Fibroblast of skin of left biceps (primary cell): ENCODE data around the gene MSMP.
A peak's percentile ranks its signal among the peaks of the same experiment; 100 is the strongest.

Experiments used
- DNase-seq, 2 experiments: peaks; one replicate each; pipeline ENCODE4 v3.0.0-alpha.2; 2013; ENCODE audit warnings: low read depth in 2 of 2

Gene MSMP, protein sequence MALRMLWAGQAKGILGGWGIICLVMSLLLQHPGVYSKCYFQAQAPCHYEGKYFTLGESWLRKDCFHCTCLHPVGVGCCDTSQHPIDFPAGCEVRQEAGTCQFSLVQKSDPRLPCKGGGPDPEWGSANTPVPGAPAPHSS

DNA sequence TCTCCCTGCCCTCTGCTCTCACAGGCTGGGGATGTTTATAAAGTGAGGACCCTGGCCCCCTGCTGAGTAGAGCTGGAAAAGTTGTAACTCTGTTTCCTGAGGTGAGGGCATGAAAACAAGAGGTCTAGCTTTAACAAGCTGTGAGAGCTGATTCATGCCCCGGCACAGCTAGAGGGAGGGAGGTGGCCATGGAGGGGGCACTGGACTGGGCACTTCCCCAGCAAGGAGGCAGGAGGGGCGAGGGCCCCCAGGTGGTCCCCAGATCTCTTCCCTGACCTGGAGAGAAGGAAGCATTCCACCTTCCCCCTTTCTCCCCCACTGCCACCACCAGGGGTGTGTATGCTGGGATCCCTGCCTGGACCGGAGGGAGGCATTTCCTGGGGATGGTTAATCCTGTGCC, at the start of gene MSMP:
Gene MSMP, minus strand, starts transcription at position 13 of the 400 bp plus-strand sequence. CDS start 147 bp downstream, outside the sequence.
- no peak for DNase-seq

DNA sequence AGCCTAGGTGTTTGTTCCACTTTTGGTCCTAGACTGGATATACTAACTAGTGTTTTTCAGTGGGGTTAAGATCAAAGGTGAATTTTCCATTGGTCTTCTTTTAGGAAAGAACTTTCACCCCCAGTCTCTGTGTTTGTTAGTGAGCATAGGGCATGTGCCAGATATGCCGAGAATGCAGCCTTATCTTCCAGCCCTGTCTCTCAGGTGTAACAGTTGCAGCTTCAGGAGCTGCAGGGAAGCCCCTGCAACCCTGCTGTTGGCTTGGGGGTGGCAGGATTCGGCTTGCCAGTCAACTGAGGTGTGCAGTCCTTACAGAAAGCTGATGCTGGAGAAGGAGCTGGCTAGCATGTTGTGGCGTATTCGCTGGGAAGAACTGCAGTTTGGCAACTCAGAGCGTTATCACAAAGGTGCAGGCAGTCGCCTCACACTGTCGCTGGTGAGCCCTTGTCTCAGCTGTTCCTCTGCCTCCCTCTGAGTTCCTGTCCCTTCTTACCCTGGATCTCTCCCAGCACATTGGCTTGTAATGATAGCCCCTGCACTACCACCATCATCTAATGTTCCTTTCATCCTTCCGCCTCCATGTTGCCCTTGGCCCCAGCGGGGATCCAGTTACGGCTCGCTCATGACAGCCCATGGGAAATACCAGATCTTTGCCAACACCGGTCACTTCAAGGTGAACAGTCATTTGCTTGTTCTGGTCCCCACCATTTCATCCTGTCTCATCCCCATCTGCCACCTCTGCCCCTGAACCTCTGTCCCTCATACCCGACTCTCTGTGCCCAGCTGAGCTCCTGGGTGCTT, 47.5 kb upstream of the MSMP start:
- no peak for DNase-seq

DNA sequence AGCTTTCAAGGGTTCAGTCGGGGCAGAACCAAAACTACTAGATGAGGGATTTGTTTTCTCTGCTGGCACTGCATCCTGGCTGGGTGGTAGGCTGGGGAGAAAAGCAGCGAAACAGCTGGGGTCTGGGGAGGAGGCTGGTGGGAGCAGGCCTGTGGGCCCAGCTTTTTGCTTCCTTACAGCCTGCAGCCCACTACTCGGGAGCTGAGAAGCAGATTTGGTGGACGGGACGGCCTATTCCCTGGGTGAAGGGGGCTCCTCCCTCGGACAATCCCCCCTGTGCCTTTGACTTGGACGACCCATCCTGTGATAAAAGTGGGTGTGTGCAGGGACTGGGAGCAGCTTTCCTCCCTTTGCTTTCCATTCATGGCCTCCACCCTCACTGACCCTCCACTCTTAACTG, 46.5 kb upstream of the MSMP start:
- no peak for DNase-seq

DNA sequence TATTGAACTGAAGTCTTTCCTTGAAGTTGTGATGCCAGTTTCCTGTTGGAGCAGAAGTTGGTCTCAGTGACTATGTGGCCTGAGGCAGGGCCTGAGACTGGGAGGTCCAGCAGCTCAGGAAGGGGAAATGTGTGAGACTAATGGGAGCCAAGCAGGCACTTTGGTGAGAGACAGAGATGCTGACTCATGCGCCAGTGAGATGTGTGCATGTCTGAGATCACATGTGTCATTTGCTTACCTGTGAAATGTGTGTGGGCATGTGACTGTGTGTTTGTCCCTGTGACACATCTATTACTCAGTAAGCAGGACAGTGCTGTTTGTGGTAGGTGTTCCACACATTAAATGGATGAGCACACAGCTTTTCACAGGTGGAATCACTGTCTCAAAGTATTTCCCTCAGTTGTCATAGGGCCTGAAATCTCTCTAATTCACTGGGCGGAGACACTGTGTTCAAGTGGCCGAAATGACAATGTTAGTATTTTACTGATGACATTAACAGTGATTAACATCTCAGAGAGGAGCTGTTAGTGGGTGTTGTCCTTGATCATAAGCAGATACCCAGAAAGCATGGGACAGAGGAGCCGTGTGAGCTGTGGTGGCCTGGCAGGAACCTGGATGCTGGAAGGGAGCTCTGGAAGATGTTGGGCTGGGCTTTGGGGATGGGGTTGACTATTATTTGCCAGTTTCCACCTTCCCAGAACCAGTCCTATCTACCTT, 44.7 kb upstream of the MSMP start:
- DNase-seq, result no peak

DNA sequence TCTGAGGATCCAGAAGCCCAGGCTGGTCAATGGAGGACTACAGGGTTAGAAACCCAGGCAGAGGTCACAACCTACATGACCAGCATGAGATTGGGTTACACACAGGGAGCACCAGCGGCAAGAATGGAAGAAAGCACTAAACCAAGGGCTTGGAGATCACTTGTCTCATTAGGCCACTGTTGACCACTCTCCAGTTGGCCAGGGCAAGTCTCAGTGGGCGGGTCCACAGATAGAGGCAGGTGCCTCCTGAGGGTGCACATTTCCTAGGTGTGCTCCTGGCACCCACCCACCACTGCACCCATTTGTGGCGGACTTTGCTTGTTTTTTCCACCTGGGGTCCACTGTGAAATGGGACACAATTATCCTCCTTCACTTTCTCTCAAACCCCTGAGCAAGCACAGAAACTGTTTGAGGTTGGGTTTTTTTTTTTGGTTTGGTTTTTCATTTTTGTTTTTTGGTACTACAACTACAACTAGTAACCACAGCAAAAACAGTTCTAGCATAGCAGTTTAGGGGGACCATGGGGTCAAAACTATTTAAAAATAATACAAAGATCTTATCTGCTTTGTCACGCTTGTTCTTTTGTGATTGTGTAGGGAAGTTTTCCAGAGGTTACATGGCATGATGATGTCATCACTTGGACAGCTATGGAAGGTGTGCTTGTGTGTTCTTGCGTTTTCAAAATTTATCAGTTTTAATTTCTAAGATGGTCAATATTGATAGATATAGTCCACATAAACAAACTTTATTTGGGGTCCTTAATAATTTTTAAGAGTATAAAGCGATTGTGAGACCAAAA, 43.4 kb upstream of the MSMP start:
- DNase-seq, result no peak

DNA sequence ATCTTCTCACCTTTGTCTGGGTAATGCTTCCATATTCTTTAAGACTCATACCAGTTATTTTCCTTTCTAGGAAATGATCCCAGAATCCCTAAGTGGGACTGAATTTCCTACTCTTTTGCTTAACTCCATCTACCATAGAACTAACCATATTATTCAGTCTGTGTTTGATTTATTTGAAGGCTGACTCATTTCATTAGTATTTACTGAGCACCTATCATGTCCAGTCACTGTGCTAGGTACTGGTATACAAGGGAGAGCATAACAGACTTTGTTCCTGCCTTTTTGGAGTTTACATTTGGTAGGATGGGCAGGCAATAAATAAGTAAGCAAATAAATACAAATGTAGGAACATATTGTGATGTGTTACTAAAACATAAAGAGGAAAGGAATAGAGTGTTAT, 41.6 kb upstream of the MSMP start:
- DNase-seq, result no peak

DNA sequence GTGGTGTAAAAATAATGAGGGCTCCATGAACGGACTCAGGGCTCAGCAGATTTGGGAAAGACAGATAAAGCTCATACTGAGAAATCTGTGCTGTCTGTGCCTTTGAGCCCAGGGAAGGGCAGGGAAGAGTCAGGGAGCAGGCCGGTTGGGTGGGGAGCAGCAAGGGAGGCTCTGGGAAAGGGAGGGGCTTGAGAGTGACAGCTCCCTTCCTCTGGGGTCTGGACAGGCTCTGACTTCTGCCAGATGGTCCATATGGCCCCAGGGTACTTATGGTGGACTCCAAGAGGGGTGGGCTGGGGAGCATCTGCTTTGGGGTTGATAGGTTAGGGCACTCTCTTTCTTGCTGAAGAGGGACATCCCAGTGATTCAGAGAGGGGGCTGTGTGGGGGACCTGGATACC, 39.4 kb upstream of the MSMP start:
- no peak for DNase-seq

DNA sequence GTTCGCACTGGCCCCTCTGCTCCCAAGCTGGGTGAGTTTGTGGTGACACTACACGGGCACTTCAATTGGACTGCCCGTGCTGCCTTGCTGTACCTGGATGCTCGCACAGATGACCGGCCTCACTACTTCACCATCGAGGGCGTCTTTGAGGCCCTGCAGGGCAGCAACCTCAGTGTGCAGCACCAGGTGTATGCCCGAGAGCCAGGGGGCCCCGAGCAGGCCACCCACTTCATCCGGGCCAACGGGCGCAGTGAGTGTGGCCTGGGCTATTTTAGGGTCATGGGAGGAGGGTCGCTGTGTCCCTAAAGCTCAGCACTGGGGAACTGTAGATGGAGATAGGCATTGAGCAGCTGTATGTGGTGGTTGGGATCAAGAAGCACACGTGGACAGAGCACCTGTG, 38.8 kb upstream of the MSMP start:
- DNase-seq, result no peak

DNA sequence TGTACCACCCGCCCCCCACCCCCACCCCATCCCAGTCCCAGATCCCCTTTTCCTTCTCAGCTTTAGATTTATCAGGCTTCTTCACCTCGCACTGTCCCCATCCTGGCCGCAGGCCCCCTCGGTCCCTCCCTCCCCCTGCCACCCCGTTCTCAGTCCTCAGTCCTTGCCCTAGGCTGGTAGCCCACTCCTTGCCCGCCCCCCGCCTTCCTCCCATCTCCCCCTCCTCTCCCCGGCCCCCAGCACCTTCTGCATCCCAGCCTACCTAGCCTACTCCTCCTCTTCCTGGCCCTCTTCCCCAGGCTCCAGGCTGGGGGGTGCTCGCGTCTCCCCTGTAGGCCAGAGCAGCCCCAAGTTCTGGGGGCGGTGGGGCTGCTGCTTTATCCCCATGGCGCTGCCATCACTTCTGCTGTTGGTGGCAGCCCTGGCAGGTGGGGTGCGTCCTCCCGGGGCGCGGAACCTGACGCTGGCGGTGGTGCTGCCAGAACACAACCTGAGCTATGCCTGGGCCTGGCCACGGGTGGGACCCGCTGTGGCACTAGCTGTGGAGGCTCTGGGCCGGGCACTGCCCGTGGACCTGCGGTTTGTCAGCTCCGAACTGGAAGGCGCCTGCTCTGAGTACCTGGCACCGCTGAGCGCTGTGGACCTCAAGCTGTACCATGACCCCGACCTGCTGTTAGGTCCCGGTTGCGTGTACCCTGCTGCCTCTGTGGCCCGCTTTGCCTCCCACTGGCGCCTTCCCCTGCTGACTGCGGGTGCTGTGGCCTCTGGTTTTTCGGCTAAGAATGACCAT, 38.1 kb upstream of the MSMP start:
- DNase-seq, result no peak

DNA sequence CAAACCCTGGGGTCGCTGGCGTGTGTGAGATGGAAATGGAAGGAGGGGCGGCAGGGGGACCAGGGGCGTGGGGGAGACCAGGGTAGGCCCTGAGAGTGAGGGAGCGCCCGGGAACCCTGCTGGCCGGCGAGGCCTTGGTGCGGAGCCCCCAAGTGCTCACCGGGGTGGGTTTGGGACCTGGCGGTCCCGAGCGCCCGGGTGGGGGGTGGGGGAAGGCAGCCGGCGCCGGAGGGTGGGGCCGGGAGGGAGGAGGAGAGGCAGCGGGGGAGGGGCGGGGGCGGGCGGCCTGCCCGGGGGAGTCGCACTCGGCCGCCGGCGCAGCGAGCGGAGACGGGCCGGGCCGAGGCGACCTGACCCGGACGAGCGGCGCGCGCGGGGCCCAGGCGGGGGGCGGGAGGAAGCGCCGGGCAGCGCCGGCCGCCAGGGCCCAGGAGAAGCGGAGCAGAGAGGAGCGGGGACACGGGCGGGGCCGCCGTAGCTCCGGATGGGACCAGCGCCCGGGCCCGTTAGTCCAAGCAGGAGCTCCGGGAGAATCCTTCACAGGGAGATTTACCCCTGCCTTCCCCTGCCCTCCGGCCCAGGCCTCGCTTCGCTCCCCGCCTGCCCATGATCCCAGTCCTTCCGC, 37.3 kb upstream of the MSMP start, which contains the start of gene NPR2:
Gene NPR2, plus strand, starts transcription at position 295 of the 625 bp plus-strand sequence. CDS start 818 bp downstream, outside the sequence.
- DNase-seq, result no peak

DNA sequence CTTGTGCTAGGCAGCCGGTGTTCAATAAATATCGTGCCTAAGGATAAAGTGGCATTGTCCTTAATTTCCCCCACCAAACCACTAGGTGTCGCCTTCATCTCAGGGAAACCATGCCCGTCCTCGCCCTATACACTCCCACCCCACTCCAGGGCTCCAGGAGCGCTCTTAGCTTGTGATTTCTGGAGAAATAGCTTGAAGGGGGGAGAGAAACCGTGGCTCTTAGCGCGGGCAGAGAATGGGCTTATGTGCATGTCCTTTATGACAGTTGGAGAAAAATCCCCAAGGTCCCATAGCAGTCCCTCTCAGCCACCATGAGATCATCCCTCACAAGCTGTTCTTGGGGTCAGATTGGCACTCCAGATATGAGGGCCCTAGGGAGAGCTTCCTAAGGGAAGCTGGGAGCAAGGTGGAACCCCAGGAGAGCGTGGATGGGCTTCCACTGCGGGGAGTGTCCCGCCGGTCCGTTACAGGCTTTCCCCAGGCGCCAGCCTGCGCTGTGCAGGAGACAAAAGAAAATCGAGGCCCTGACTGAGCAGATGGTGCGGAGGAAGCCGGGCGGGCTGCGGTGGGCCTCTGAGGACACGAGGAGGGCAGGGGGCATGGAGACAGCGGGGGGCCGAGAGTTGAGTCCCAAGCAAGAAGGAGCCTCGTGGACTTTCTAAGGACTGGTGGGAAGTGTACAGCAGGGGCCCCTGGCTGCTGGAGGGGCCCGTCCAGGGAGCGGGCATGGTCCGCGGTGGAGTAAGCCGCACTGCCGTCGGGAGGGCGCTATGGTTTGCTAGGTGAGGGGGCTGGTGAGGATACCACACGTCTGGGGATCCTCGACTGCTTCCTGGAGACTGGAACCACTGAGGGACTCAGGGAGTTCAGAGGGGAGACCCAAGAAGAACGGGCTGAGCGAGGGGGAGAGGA, 36.6 kb upstream of the MSMP start:
- peak; percentile 63 to 70 for DNase-seq

DNA sequence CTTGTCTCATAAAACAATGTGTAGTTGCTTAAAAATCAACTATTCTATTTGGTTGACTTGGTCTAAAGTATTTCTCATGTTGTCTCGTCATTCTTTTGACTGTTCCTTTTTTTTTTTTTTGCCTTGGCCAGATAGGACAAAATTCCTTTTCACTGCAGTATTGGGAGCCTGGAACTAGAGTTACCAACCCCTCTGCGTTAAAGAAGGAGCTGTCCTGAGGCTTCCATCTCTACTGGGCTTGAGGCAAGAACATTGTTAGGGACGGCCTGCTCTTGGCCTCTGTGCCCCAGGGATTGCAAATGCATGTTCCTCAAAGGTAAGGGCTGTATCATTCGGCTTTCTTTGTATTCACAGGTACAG, 35.9 kb upstream of the MSMP start:
- no peak for DNase-seq

DNA sequence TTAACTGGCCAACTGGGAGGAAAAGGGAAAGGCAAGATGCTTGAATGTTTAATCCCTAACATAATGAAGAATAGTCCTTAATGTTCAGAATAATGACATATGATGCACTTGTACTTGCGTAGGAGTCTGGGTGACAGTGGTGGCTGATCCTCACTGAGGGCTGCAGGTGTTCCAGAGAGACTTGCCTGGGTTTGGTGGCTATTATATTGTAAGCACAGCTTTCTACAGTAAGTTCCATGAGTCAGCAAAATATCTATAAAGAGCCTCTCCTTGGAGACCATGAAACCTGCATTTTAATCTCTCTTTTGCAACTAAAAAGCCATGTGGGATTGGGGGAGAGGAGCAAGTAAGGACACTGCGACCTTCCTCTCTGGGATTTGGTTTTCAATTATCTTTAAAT, 35.5 kb upstream of the MSMP start:
- no peak for DNase-seq

DNA sequence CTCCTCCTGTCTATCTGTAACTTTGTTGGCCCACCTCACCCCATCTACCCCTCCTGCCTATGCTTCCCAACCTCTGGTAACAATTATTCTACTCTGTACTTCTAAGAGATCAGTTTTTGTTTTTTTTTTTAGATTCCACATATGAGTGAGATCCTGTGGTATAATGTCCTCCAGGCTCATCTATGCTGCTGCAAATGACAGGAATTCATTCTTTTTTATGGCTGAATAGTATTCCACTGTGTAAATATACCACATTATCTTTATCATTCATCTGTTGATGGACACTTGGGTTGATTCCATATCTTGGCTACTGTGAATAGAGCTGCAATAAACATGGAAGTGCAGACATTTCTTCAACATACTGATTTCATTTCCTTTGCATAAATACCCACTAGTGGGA, 29.3 kb upstream of the MSMP start:
- no peak for DNase-seq

DNA sequence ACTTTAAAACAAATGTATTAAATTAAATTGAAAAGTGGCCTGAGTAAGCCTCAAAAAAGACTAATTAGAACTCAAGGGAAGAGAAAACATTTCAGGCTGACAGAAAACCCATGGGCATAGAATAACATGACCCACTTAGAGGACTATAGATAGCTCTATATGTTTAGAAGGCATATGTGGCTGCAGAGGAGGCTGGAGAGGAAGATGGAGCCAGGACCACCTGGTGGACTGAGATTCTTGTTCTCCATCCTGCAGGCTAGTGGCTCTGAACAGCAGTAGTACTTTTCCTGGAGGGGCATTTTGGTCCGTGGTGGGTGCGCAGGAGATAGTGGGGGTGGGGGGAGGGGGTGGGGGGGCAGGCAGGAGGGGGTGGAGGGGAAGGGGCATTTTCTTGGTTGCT, 27.0 kb upstream of the MSMP start:
- DNase-seq, result no peak

DNA sequence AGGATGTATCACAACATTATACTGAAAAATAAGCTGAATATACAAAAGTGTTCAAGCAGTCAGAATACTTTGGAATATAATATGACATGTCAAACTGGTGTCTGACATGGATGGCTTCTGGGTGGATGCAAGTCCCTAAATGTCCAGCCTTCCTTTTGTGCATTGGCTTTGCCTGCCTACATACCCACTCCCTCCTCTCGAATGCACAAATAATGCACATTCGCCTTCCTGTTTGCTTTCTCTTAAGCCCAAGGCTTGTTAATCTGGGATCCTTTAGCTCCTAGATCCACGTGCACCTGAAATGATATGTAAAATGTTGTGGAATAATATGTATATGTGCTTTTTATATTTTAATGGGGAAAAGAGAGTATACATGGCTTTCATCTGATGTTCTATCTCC, 24.4 kb upstream of the MSMP start:
- no peak for DNase-seq

DNA sequence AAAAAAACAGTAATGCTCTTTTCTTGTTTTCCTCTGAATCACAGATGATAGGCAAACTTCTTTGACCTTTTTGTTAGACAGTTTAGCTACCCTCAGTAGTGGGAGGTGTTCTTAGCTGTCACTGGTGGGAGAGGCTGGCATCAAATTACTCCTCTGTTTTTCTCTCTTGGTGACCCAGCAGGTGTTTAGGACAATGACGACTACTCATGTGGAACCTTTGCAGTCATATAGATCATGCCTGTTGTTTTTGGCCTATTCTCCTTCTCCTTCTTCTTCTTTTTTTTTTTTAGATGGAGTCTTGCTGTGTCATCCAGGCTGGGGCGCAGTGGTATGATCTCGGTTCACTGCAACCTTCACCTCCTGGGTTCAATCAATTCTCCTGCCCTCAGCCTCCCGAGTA, 21.9 kb upstream of the MSMP start:
- no peak for DNase-seq

DNA sequence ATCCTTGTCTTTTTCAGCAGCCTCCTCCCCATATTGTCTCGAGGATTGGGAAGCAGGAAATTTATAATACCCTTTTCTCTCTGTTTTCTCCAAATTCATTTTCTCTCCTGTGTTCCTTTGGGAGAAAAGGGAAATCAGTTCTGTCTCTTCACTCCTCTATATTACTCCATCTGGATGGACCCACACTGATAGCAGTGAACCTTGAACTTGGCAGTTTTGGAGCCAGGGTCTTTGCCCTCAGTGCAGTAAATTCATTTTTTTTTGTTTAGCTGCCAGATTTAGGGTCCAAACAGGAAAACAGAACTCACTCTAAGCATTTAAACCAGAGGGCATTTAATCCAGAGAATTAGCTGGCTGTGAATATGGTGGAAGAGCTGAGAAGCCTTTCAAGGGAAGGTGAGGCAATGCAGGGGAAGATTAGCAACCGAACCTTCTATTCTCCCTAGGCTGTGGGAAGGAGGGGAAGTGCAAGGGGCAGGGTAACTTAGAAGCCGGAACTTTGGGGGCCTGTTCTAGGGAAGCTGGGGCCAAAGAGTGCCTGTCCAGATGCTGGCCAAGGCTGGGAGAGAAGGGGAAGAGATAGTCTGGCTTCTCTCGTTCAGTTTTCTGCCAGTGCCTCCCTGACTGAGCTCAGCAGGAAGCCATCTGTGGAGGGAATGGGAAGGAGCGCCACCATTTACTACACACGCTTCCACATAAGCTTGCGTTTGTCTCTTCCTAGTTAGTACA, 21.0 kb upstream of the MSMP start:
- DNase-seq, result no peak

DNA sequence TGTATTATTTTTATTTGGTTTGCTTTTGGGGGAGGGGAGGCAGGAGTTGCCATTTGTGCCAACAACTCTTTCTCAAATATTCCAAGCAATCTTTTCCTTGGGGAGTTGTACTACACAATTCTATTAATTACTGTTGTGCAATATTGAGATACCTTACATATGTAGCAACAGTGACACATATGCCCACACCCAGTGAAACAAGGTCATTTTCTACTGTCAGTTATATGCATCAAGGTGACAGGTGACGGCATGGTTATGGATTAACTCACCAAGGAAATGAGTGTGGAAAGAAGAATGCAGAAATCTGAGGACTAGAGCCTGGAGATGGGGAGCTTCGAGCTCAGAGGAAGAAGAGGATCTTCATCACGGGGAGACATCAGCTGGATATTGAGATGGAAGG, 17.9 kb upstream of the MSMP start:
- DNase-seq, result no peak
